Left colon (tissue), 2 donors: Measurements from ENCODE around the gene DENND5A. TPM values are rescaled to one million over a fixed set of nuclear protein-coding genes. Genes with fewer than 3 reads are reported as not detected.

Experiments
- ATAC-seq: fragments of 200-7000 bp; cut with Tn5 transposase; one replicate; pipeline ENCODE4 v1.9.1; 2020; ENCODE audit warnings: mild to moderate bottlenecking, moderate library complexity
- DNase-seq, 2 donors: peaks; one replicate each; pipeline ENCODE4 v3.0.0-alpha.2; 2020
- intact Hi-C, 2 donors: fragments of 100-400 bp; cut with DNase I in 1 of 2; cut with micrococcal nuclease in 1 of 2; formaldehyde crosslinking; loops; one replicate each; pipeline versions ENCODE4 v1.11.2 to v1.14.0; 2022; cut with DNase I, micrococcal nuclease
- microRNA-seq, 2 donors: library from miRNA; unstranded; fragments of <30 nt; microRNA quantifications; one replicate each; pipeline versions ENCODE4 v1.1.0 to v1.2.0, GENCODE V29; 2020
- total RNA-seq, 2 donors: library from RNA; stranded (reverse); fragmentation: NEBNext Ultra II Directional; extraction: Animal tissue kit (Norgen Biotek cat#: 25700); gene quantifications; one replicate each; pipeline ENCODE4 v1.2.1, GENCODE V29; 2021
- donor health status: DM: no; HTN: no; CAD: no.
- donor health status: DM: yes; HTN: yes; CAD: no.

DENND5A gene
- total RNA-seq, 2 donors from 2014 or later = 8.0 to 17.7 TPM

DNA sequence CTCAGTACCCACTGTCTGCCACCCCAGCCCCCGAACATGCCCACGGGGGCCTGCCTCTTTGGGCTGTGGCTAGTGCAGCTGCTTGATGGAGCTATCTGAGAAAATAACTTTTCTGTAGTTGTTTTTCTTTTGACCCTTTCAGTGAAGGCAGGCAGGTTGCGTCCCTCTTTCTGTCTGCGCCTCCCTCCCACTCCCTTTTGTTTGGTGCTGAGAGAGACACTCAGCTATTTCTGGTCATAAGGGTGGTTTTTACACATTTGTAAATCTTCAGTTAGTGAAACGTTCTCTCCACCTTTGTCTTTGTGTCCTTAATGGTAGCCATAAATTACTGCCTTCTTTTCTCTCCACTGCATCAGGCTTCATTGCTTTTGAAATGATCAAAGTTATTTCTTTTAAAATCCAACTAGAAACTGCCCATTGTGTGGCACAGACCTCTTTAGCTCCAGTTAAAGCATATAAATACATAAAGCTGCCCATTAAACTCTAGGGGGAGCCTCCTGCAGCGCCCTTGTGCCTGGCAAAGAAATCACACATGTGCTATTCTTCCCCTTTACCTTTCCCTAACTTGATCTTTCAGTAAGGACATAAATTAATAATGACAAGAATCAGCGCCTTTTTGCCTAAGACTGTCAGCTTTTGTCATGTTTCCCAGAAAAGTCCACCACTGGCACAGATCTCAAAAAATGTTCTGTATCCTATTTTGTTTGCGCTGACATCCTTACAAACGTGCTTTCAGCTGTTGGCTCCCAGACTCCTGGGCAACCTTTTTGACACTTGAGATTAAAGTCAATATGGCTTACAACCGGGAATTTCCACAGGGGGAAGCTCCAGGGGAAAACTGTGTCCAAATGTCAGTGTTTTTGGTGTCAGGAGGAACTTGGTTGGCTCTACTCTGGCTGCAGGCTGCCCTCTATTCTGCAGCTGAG lies 172.0 kb downstream of the DENND5A start:
- ATAC-seq (no peak), DNase-seq (no peak)
- intact Hi-C loops = no loop called here

DNA sequence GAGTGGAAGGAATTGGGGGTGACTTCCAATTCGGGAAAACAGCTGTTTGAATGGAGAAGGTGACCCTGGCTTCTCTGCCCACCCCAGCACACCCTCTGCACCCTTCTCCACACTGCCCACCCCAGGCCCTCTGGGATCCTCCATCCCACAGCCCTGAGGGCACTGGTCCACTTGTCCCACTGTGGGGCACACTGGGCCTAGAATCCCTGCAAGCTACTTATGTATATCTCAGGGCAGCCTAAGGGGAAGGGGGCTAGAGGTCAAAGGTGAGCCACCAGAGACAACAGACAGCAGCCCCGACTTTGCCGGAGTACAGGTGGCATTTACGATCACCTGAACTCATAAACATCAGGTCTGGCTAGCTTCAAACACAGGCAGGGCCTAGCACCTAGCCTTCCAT lies 173.1 kb downstream of the DENND5A start:
- ATAC-seq = no peak
- intact Hi-C loops = no loop called here
- no peak for DNase-seq

DNA sequence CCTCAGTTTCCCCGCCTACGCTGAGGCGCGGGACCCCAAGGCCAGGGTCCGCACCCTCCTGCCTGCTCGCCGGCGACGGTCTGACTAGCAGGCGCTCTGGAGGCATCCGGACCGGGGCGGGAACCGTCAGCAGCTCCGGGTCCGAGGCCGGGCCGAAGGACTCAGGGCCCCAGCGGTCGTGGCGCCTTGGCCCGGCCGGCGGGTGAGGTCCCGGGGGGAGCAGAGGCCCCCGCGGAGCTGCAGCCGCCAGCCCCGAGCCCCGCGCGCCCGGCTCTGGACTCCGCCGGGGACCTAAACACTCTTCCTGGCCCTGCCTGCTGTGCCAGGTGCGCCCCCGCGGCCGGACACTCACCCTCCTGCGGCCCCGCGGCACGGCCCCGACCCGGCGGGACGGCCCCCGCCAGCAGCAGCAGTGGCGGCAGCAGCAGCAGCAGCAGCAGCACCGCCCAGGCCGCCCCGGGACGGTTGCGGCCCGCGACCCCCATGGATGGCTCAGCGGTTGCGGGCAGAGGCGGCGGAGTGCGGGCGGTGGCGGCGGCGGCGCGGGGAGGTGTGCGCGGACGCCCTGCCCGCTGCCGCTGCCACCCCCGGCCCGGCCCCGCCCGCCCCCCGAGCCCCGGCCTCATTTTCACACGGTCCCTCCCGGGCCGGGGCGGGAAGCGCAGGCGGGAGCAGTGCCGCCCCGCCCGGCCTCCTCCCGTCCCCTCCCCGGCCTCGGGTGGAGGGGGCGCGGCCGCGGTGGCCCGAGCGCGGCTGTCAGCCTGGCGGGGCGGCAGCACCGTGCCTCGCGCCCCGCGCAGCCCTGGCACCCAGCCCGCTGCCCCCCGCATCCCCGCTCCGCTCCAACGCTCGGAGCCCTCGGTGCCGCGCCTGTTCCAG lies 173.9 kb downstream of the DENND5A start, which contains the start of gene SCUBE2:
Gene SCUBE2, minus strand, starts transcription at position 556 of the 879 bp plus-strand sequence. Its CDS starts 71 bp downstream, at position 485.
- DNase-seq (peak in 1 of 2 donors; percentile 37), ATAC-seq (peak; percentile 53)
- intact Hi-C loops = no loop called here

DNA sequence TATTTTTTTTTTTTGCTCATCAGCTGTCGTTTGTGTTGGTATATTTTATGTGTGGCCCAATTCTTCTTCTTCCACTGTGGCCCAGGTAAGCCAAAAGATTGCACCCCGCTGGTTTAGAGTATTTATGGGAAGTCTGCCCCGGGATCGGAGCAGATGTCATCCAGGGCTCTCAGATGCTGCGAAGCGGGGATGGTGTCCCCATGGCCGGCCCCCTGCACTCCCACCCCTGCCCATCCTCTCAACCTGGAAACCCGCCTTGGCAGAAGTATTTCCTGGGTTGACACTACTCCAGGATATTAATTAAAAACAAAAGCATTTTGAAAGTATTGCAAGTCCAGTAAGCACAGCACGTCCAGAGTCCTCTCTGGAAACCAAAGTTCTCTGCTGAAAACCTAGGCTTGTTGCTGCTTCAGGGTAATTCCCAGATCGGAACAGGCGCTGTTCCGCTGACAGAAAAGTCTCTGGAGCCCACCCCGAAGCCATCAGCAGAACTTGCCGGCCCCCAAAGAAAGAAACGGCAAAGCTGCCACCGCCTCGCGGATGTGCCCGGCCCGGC lies 174.6 kb downstream of the DENND5A start:
- no peak for ATAC-seq
- no peak for DNase-seq
- intact Hi-C loops = no loop called here

DNA sequence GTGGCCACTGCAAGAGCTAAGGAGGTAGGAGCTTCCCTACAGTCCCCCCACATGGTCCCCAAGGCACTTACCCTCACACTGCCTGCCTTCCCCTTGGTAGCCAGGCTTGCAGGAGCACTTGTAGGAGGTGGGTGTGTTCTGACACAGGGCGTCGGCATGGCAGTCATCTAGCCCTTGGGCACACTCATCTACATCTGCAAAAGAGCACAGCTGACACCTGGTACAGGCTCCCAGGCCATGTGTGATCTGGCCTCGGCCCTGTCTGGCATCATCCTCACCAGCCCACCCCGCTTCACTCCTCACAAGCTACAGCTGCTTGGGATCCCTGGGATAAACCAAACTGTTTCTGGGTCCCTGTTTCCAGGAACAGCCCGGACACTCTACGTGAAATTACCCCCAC lies 175.5 kb downstream of the DENND5A start:
- DNase-seq (peak; percentile 46 to 60), ATAC-seq (peak; percentile 79)
- intact Hi-C loops = no loop called here

DNA sequence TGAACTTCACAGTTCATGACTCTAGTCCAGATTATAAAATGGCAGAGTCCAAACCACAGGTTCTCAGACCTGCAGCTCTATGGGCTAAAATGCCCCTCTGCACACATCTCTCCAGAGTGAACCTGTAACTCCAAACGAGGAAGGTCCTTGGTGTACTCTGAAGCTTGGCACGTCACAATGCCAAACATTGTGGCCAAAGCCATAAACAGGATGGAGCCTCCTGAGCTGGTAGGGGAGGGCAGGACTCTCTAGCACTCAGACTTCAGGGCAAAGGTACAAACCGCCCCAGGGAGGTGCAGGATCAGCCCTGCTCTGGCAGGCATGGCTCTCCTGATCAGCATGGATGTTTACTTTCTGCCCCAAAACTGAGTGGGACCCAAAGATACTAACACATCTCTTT lies 176.1 kb downstream of the DENND5A start:
- intact Hi-C loops = no loop called here
- ATAC-seq (peak; percentile 94), DNase-seq (peak; percentile 69 to 83)

Small RNA genes within 50 kb of the gene (microRNA-seq; reads per million reads assigned to microRNA genes)
- 0 reads per million in 2 donors for gene MIR5691

Other genes with a start within 250 kb of the DENND5A start
- gene SCUBE2, start 173.8 kb downstream of the DENND5A start, total RNA-seq = 1 to 10 TPM; 8.3 TPM
- gene TMEM41B, start 49.2 kb upstream of the DENND5A start, total RNA-seq = 10 to 100 TPM; 58.0 to 62.8 TPM
- gene IPO7, start 119.3 kb upstream of the DENND5A start, total RNA-seq = 10 to 100 TPM; 70.6 to 72.2 TPM
- 10 to 100 TPM; 23.5 to 26.4 TPM for gene ZNF143, start 195.7 kb upstream of the DENND5A start, total RNA-seq